PC-3 (cell line): ENCODE results near the gene TXNDC11. TPM values are rescaled to one million over a fixed set of nuclear protein-coding genes. Genes with fewer than 3 reads are reported as not detected.

ENCODE experiments used
- ATAC-seq: fragments of 200-7000 bp; cut with Tn5 transposase; 2 replicates; pipeline ENCODE4 v1.9.1; 2020; ENCODE audit warnings: mild to moderate bottlenecking, moderate library complexity
- BruUV-seq: library from RNA; stranded (reverse); fragments of 400-500 nt; replicated peaks from 2 replicates; lab custom pipeline; 2021; lab: Mats Ljungman, UMichigan
- CTCF ChIA-PET: fragments of 300-600 bp; sonication (Branson Sonifier 250); formaldehyde crosslinking; loops from one replicate; lab custom pipeline; 2022; ENCODE audit warnings: antibody characterized with exemption; lab: Charles Lee
- POLR2A ChIA-PET: fragments of 300-600 bp; sonication (Branson Sonifier 250); formaldehyde crosslinking; loops from one replicate; lab custom pipeline; 2022; ENCODE audit warnings: antibody characterized with exemption; ENCODE audit not compliant: unreplicated experiment; lab: Charles Lee
- DNase-seq: peaks from one replicate; pipeline ENCODE4 v3.0.0-alpha.2; 2015
- H2AFZ ChIP-seq: fragments of 300-600 bp; sonication (generic); 2 replicates; pipeline ENCODE4 v1.6.0; 2016; ENCODE audit warnings: antibody characterized with exemption, low read length
- H3F3A ChIP-seq: fragments of 300-600 bp; sonication (generic); one replicate; pipeline ENCODE4 v1.6.0; 2017; ENCODE audit warnings: antibody characterized with exemption, low read length, control low read depth, mild to moderate bottlenecking; ENCODE audit not compliant: unreplicated experiment
- H3K27ac ChIP-seq: fragments of 300-600 bp; sonication (generic); 2 replicates; pipeline ENCODE4 v1.5.1; 2016; ENCODE audit warnings: mild to moderate bottlenecking, low read length
- H3K27me3 ChIP-seq: fragments of 300-600 bp; sonication (generic); 2 replicates; pipeline ENCODE4 v1.6.1; 2016; ENCODE audit warnings: low read length, mixed read lengths
- H3K36me3 ChIP-seq: fragments of 300-600 bp; sonication (generic); 2 replicates; pipeline ENCODE4 v1.6.1; 2016; ENCODE audit warnings: low read depth, mixed run types, low read length, mixed read lengths
- H3K4me1 ChIP-seq: fragments of 300-600 bp; sonication (generic); 2 replicates; pipeline ENCODE4 v1.5.1; 2016; ENCODE audit warnings: low read length; ENCODE audit not compliant: insufficient read depth
- H3K4me2 ChIP-seq: fragments of 300-600 bp; sonication (generic); 2 replicates; pipeline ENCODE4 v1.6.0; 2016; ENCODE audit warnings: low read length
- H3K4me3 ChIP-seq: fragments of 300-600 bp; sonication (generic); 2 replicates; pipeline ENCODE4 v1.5.1; 2016; ENCODE audit warnings: mild to moderate bottlenecking, low read length, mixed read lengths
- H3K79me2 ChIP-seq: fragments of 300-600 bp; sonication (generic); 2 replicates; pipeline ENCODE4 v1.6.1; 2017; ENCODE audit warnings: low read length, mixed read lengths
- H3K9ac ChIP-seq: fragments of 300-600 bp; sonication (generic); 2 replicates; pipeline ENCODE4 v1.6.0; 2016; ENCODE audit warnings: mild to moderate bottlenecking, low read length
- H3K9me2 ChIP-seq: fragments of 300-600 bp; sonication (generic); replicated peaks from 2 replicates; pipeline ENCODE4 v1.6.1; 2016; ENCODE audit warnings: mixed run types, low read length, mixed read lengths
- H3K9me3 ChIP-seq: fragments of 300-600 bp; sonication (generic); 2 replicates; pipeline ENCODE4 v1.6.1; 2016; ENCODE audit warnings: low read length, mixed read lengths
- H4K20me1 ChIP-seq: fragments of 300-600 bp; sonication (generic); 2 replicates; pipeline ENCODE4 v1.6.1; 2016; ENCODE audit warnings: low read length, mixed read lengths
- CTCF ChIP-seq: fragments of 300-600 bp; sonication (generic); conservative IDR thresholded peaks from 2 replicates; pipeline ENCODE4 v1.5.1; 2017; ENCODE audit warnings: antibody characterized with exemption, low read depth, mild to moderate bottlenecking, low read length
- EZH2 ChIP-seq: fragments of 300-600 bp; sonication (generic); IDR thresholded peaks from one replicate; pipeline ENCODE4 v1.6.1; 2017; ENCODE audit warnings: antibody characterized with exemption, mild to moderate bottlenecking, low read length; ENCODE audit not compliant: unreplicated experiment
- EZH2phosphoT487 ChIP-seq: fragments of 300-600 bp; sonication (generic); IDR thresholded peaks from 2 replicates; pipeline ENCODE4 v1.6.1; 2018; ENCODE audit warnings: mild to moderate bottlenecking, antibody characterized with exemption, low read length, borderline replicate concordance
- intact Hi-C: fragments of 100-400 bp; cut with micrococcal nuclease; formaldehyde crosslinking; loops from 2 replicates; pipeline ENCODE4 v1.9.0; 2023
- total RNA-seq: library from RNA; depleted of rRNA; stranded (reverse); fragments of >200 nt; gene quantifications from 2 replicates; pipeline ENCODE4 v1.2.3, GENCODE V29; 2014

Gene TXNDC11
- total RNA-seq, 1 experiment from 2014 or later, result 20.2 TPM

- Histone ChIP-seq H3K4me2 (no peak overlapping the region), H3K4me1 (peaks cover 18% of the 10 kb centered on the region), H4K20me1 (no peaks in the 10 kb centered on the region), H3K4me3 (no peak overlapping the region), H3K9me2 (no peaks in the 10 kb centered on the region), H3K79me2 (0 out of 2 replicates have a peak, but pooled peaks cover 3% of the 10 kb centered on the region), H3K27ac (no peak overlapping the region), H3K9me3 (no peaks in the 10 kb centered on the region), H3F3A (no peaks in the 10 kb centered on the region), H3K36me3 (peaks cover 18% of the 10 kb centered on the region; the same call in 1 of the 2 replicates), H2AFZ (no peak overlapping the region), H3K9ac (no peak overlapping the region), H3K27me3 (no peaks in the 10 kb centered on the region)
- ATAC-seq (no peak), DNase-seq (no peak)
- CTCF ChIA-PET, result no interaction called here
- intact Hi-C loops, result no loop called here
- POLR2A ChIA-PET, result no interaction called here
- BruUV-seq, result no TSS peak
- no peak for TF ChIP-seq EZH2
- TF ChIP-seq EZH2phosphoT487, result no peak
- TF ChIP-seq CTCF, result no peak
Measured at GRCh38 chr16:11686713-11687380, 55.8 kb downstream of the TXNDC11 start.

GRCh38 chr16:11685844-11686618 is 56.6 kb downstream of the TXNDC11 start:
- H3K4me1 ChIP-seq, result peaks cover 18% of the 10 kb centered on the region
- intact Hi-C loops, result no loop called here
- H3K9me2 ChIP-seq, result no peaks in the 10 kb centered on the region
- H3K9ac ChIP-seq, result no peak overlapping the region
- ATAC-seq (peak; percentile 55), DNase-seq (peak; percentile 17)
- ChIA-PET POLR2A (no interaction called here), CTCF (no interaction called here)
- H4K20me1 ChIP-seq, result no peaks in the 10 kb centered on the region
- H3K27ac ChIP-seq, result no peak overlapping the region
- H3K4me3 ChIP-seq, result no peak overlapping the region
- peaks cover 10% of the 10 kb centered on the region; the same call in 1 of the 2 replicates for H3K36me3 ChIP-seq
- no peaks in the 10 kb centered on the region for H3F3A ChIP-seq
- no peaks in the 10 kb centered on the region for H3K9me3 ChIP-seq
- no peak overlapping the region for H2AFZ ChIP-seq
- TF ChIP-seq EZH2, result no peak
- no peak for TF ChIP-seq EZH2phosphoT487
- no peak for TF ChIP-seq CTCF
- 0 out of 2 replicates have a peak, but pooled peaks cover 3% of the 10 kb centered on the region for H3K79me2 ChIP-seq
- no peak overlapping the region for H3K4me2 ChIP-seq
- H3K27me3 ChIP-seq, result no peaks in the 10 kb centered on the region
- no TSS peak for BruUV-seq
